GM18519 (cell line): ENCODE data around the gene CRKL.

Experiments used
- ATAC-seq: cut with Tn5 transposase; IDR thresholded peaks from one replicate; pipeline ENCODE4 v1.9.1; 2021; ENCODE audit warnings: mild to moderate bottlenecking, moderate library complexity; ENCODE audit not compliant: unreplicated experiment, low FRiP score

The CRKL gene

GRCh38 chr22:20993304-20994127 lies 76.3 kb downstream of the CRKL start:
- ATAC-seq: no peak

GRCh38 chr22:20994128-20994901 lies 77.1 kb downstream of the CRKL start:
- ATAC-seq: no peak

- ATAC-seq: no peak
Measured at GRCh38 chr22:20994902-20995241, 77.7 kb downstream of the CRKL start.

GRCh38 chr22:20995329-20996030 lies 78.3 kb downstream of the CRKL start:
- no peak for ATAC-seq

GRCh38 chr22:20996031-20996410 lies 78.8 kb downstream of the CRKL start:
- no peak for ATAC-seq

- no peak for ATAC-seq
Measured at GRCh38 chr22:20996598-20997535, 79.7 kb downstream of the CRKL start.

GRCh38 chr22:20997536-20998257 lies 80.5 kb downstream of the CRKL start:
- no peak for ATAC-seq

GRCh38 chr22:20998411-20999336 lies 81.5 kb downstream of the CRKL start:
- ATAC-seq: no peak

- no peak for ATAC-seq
Measured at GRCh38 chr22:20999350-21000206, 82.4 kb downstream of the CRKL start.

GRCh38 chr22:21000207-21000986 lies 83.2 kb downstream of the CRKL start:
- ATAC-seq: no peak

- no peak for ATAC-seq
Measured at GRCh38 chr22:21000987-21001600, 83.9 kb downstream of the CRKL start.

- ATAC-seq: peak; percentile 60
Measured at GRCh38 chr22:21001601-21002325, 84.6 kb downstream of the CRKL start, which contains the start of gene THAP7. Gene THAP7 (minus strand): TSS chr22:21002118. CDS start chr22:21001911, 207 bp downstream.
